Endothelial cell of umbilical vein (primary cell): ENCODE measurements around the gene GDI1.

Source experiments
- EZH2 ChIP-seq: IDR thresholded peaks from 2 replicates; pipeline ENCODE4 v1.6.1; 2012; ENCODE audit warnings: borderline replicate concordance, low read depth, mild to moderate bottlenecking, moderate library complexity, low read length, inconsistent platforms; ENCODE audit not compliant: severe bottlenecking
- FOS ChIP-seq: IDR thresholded peaks from 2 replicates; pipeline ENCODE4 v1.6.1; 2011; ENCODE audit warnings: mild to moderate bottlenecking, low read length, moderate library complexity, borderline replicate concordance; ENCODE audit not compliant: insufficient read depth
- GATA2 ChIP-seq: IDR thresholded peaks from 2 replicates; pipeline ENCODE4 v1.7.0; 2011; ENCODE audit warnings: low read depth, mild to moderate bottlenecking, moderate library complexity, mixed read lengths, low read length; ENCODE audit not compliant: insufficient read length, insufficient read depth
- JUN ChIP-seq: IDR thresholded peaks from 2 replicates; pipeline ENCODE4 v1.6.1; 2011; ENCODE audit warnings: borderline replicate concordance, low read depth; ENCODE audit not compliant: insufficient read length, insufficient read depth
- MAX ChIP-seq: IDR thresholded peaks from 2 replicates; pipeline ENCODE4 v1.6.1; 2011; ENCODE audit not compliant: insufficient read depth, insufficient read length
- MYC ChIP-seq: IDR thresholded peaks from one replicate; pipeline ENCODE4 v1.6.1; 2011; ENCODE audit warnings: mild to moderate bottlenecking, low read depth, low read length
- POLR2A ChIP-seq: IDR thresholded peaks from 2 replicates; pipeline ENCODE4 v1.6.1; 2012; ENCODE audit warnings: low read depth, mild to moderate bottlenecking, control low read depth, low read length
- POLR2AphosphoS5 ChIP-seq: IDR thresholded peaks from 2 replicates; pipeline ENCODE4 v1.6.1; 2012; ENCODE audit warnings: low read depth, mild to moderate bottlenecking, control low read depth, low read length, moderate library complexity; ENCODE audit not compliant: insufficient read depth
- TF ChIP-seq, protein P1 (sequence below), 2 donors: IDR thresholded peaks; 1 replicate in 1 of 2; 2 replicates in 1 of 2; pipeline ENCODE4 v1.5.1; 2011; ENCODE audit warnings: low read length in 2 of 2, mild to moderate bottlenecking in 2 of 2, moderate library complexity in 2 of 2, control low read depth in 1 of 2, inconsistent platforms in 1 of 2, low read depth in 1 of 2; ENCODE audit not compliant: insufficient read depth in 1 of 2; ENCODE audit errors: extremely low read depth in 1 of 2

DNA sequence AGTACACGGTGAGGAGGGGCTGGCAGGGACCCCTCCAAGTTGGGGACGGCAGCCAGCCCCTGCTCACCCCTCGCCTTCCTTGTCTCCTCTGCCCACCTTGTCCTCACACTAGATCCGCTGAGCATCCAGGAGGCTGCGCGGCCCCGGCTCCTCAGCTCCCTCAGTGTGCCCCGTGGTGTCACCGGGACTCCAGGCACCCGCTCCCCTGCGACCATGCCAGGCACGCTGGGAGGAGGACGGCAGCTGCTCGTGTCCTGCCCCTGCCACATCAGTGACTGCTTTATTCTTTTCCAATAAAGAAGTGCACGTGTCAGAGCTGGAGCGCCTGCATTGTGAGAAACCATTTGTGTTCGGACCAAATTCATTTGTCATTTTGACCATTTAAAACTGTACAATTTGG, 13.4 kb downstream of the GDI1 start:
- TF ChIP-seq, protein P1, sequence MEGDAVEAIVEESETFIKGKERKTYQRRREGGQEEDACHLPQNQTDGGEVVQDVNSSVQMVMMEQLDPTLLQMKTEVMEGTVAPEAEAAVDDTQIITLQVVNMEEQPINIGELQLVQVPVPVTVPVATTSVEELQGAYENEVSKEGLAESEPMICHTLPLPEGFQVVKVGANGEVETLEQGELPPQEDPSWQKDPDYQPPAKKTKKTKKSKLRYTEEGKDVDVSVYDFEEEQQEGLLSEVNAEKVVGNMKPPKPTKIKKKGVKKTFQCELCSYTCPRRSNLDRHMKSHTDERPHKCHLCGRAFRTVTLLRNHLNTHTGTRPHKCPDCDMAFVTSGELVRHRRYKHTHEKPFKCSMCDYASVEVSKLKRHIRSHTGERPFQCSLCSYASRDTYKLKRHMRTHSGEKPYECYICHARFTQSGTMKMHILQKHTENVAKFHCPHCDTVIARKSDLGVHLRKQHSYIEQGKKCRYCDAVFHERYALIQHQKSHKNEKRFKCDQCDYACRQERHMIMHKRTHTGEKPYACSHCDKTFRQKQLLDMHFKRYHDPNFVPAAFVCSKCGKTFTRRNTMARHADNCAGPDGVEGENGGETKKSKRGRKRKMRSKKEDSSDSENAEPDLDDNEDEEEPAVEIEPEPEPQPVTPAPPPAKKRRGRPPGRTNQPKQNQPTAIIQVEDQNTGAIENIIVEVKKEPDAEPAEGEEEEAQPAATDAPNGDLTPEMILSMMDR (IDR thresholded peaks at IDR 0.05; ENCODE audit: extremely low read depth in 1 of 2, insufficient read depth in 1 of 2, low read depth in 1 of 2, low read length in 2 of 2) = no peak
- TF ChIP-seq FOS = no peak
- TF ChIP-seq MAX = no peak
- no peak for TF ChIP-seq EZH2
- no peak for TF ChIP-seq GATA2
- TF ChIP-seq POLR2A = no peak
- TF ChIP-seq MYC = no peak
- no peak for TF ChIP-seq POLR2AphosphoS5
- TF ChIP-seq JUN = no peak
